Lower lobe of right lung (tissue), 2 donors: ENCODE measurements around the gene TBL1XR1. TPM values are rescaled to one million over a fixed set of nuclear protein-coding genes. Genes with fewer than 3 reads are reported as not detected.
A peak's percentile ranks its signal among the peaks of the same experiment; 100 is the strongest.

Experiments
- ATAC-seq, 2 donors: fragments of 200-7000 bp; cut with Tn5 transposase; one replicate each; pipeline ENCODE4 v1.9.1; 2020 to 2022; ENCODE audit warnings: mild to moderate bottlenecking in 2 of 2, moderate library complexity in 2 of 2
- DNase-seq: peaks from one replicate; pipeline ENCODE4 v3.0.0-alpha.2; 2020
- H3K27ac ChIP-seq: fragments of 200-600 bp; one replicate; pipeline ENCODE4 v1.8.0; 2022
- H3K27me3 ChIP-seq: fragments of 200-600 bp; one replicate; pipeline ENCODE4 v1.8.0; 2022; ENCODE audit warnings: low read depth
- H3K36me3 ChIP-seq: fragments of 200-600 bp; one replicate; pipeline ENCODE4 v1.8.0; 2022; ENCODE audit warnings: mild to moderate bottlenecking
- H3K4me1 ChIP-seq: fragments of 200-600 bp; one replicate; pipeline ENCODE4 v1.8.0; 2022
- H3K4me3 ChIP-seq: fragments of 200-600 bp; one replicate; pipeline ENCODE4 v1.8.0; 2022; ENCODE audit warnings: mild to moderate bottlenecking
- H3K9me3 ChIP-seq: fragments of 200-600 bp; one replicate; pipeline ENCODE4 v1.8.0; 2022
- CTCF ChIP-seq: fragments of 200-600 bp; IDR thresholded peaks from one replicate; pipeline ENCODE4 v1.8.0; 2022; ENCODE audit warnings: antibody characterized with exemption, mild to moderate bottlenecking
- intact Hi-C: fragments of 100-400 bp; cut with DNase I; formaldehyde crosslinking; loops from one replicate; pipeline ENCODE4 v1.11.0; 2022
- total RNA-seq: library from RNA; stranded (reverse); fragmentation: NEBNext Ultra II Directional; extraction: Animal tissue kit (Norgen Biotek cat#: 25700); gene quantifications from one replicate; pipeline ENCODE4 v1.2.1, GENCODE V29; 2021
- donor health status: DM: no; HTN: yes; CAD: no; lungs with severe emphysema.

The TBL1XR1 gene
- total RNA-seq, 1 donor from 2014 or later, result 160 TPM

DNA sequence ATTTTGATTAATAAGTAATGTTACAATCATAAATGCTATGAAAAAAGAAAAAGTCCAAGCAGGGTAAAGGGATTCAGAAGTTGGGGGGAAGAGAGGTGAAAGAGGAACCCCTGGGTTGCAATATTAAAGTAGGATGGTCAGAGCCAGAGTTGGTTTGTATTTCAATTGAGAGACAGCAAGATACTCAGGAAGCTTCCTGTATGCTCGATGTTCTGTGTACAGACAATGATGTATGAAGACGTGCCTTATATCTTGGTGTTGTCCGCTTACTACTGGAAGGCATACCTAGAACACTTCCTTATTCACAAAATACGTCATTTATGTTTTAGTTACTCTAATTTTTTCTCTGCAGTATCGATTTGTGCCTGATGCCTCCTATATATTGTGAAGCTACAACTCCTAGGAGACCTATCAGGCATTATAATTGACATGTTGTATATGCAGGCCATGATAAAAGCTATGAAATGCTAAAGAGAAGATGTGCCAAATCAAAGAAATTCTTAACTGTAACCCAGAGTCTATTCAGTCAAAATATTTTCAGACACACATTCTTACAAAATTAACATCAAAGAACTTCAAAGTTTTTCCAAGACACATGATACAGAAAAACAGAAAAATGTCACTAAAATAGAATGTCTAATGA lies 87.5 kb downstream of the TBL1XR1 start:
- no peak for TF ChIP-seq CTCF
- H3K4me3 ChIP-seq, result no peak overlapping the region
- intact Hi-C loops, result no loop called here
- H3K27me3 ChIP-seq, result no peaks in the 10 kb centered on the region
- H3K9me3 ChIP-seq, result no peaks in the 10 kb centered on the region
- peaks cover 50% of the 10 kb centered on the region for H3K4me1 ChIP-seq
- no peaks in the 10 kb centered on the region for H3K36me3 ChIP-seq
- ATAC-seq, result no peak
- no peak for DNase-seq
- H3K27ac ChIP-seq, result no peak overlapping the region

- Histone ChIP-seq H3K4me3 (no peak overlapping the region), H3K4me1 (peaks cover 53% of the 10 kb centered on the region), H3K9me3 (no peaks in the 10 kb centered on the region), H3K36me3 (no peaks in the 10 kb centered on the region), H3K27ac (no peak overlapping the region), H3K27me3 (no peaks in the 10 kb centered on the region)
- ATAC-seq (no peak), DNase-seq (no peak)
- intact Hi-C loops, result no loop called here
- TF ChIP-seq CTCF, result no peak
Measured at GRCh38 chr3:177108648-177109047, 88.6 kb downstream of the TBL1XR1 start.

DNA sequence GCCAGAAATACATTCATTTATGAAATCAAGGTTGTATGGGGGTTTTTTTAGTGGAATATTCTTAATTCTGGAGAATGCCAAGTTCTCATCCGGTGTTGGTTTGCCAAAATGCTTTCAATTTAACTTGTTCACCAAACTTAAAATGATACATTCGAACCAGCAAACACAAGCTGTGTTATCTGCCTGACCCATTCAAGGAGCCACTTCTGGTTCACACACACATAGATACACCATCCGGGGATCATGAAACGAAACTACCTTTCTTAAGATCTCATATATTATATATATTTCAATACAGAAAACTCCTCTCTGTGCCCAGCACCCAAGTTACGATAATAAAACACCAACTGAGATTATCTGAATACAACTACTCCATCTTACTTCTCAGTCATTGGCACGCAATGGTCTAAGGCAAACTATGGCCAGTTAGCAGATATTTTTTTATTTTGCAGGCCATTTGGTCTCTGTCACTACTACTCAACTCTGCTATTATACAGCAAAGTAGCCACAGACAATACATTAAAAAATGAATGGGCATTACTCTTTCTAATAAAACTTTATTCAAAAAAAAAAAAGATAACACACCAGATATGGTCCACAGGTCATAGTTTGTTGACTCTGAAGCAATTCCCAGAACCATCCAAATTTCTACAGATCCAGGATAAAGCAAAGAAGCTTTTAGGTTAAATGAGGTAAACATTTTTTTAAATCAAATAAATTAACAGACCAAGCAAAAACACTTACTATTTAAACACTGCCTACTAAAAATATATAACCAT lies 89.6 kb downstream of the TBL1XR1 start:
- H3K36me3 ChIP-seq, result no peaks in the 10 kb centered on the region
- no peaks in the 10 kb centered on the region for H3K27me3 ChIP-seq
- H3K4me1 ChIP-seq, result peaks cover 63% of the 10 kb centered on the region
- no peaks in the 10 kb centered on the region for H3K9me3 ChIP-seq
- no peak overlapping the region for H3K4me3 ChIP-seq
- no peak for DNase-seq
- no peak for ATAC-seq
- no peak for TF ChIP-seq CTCF
- H3K27ac ChIP-seq, result no peak overlapping the region
- intact Hi-C loops, result no loop called here

- Histone ChIP-seq H3K27ac (no peak overlapping the region), H3K4me3 (no peak overlapping the region), H3K4me1 (peaks cover 65% of the 10 kb centered on the region), H3K27me3 (no peaks in the 10 kb centered on the region), H3K36me3 (no peaks in the 10 kb centered on the region), H3K9me3 (no peaks in the 10 kb centered on the region)
- intact Hi-C loops, result no loop called here
- TF ChIP-seq CTCF, result no peak
- ATAC-seq (no peak), DNase-seq (no peak)
Measured at GRCh38 chr3:177106594-177106993, 90.7 kb downstream of the TBL1XR1 start.

GRCh38 chr3:177106184-177106583 lies 91.1 kb downstream of the TBL1XR1 start:
- DNase-seq (no peak), ATAC-seq (peak in 1 of 2 donors; percentile 79)
- intact Hi-C loops, result no loop called here
- Histone ChIP-seq H3K27ac (no peak overlapping the region), H3K9me3 (no peaks in the 10 kb centered on the region), H3K4me1 (peaks cover 61% of the 10 kb centered on the region), H3K4me3 (no peak overlapping the region), H3K27me3 (no peaks in the 10 kb centered on the region), H3K36me3 (no peaks in the 10 kb centered on the region)
- no peak for TF ChIP-seq CTCF
